Stimulated activated CD8-positive, alpha-beta memory T cell treated with anti-CD3 and anti-CD28 coated beads, Interleukin-7, amount 100 ng/mL, for 48 hours (primary cell): ENCODE data around the gene SEC14L6.
"Not testable (repeated sequence)": the region's sequence is repeated elsewhere in the genome, so short reads cannot be mapped to it uniquely, and the experiment has no call there.

Source experiments
- DNase-seq, 2 donors: peaks; one replicate each; pipeline ENCODE4 v3.0.0-alpha.2; 2020; ENCODE audit warnings: low read depth in 1 of 2; ENCODE audit errors: extremely low read depth in 1 of 2

The SEC14L6 gene

DNA sequence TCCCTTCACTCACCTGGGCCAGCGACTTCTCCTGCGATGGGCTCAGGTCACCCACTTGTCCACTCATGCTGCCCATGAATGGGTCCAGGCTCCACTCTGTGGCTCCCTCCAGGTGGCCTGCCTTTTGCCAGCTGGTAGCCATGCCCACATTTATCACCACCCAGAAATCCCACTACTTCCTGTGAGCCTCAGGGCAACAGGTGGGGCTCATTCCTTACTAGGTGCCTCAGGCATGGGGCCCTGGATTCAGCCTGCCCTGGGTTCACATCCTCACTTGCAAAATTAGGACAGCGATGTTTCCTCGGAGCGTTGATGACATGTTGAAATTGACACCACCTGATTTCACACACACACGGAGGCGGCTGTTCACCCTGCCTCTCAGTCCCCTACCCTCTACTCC is at the start of gene SEC14L6:
Gene SEC14L6, minus strand, starts transcription at position 126 of the 400 bp plus-strand sequence. Its CDS starts 59 bp downstream, at position 67.
- no peak for DNase-seq

DNA sequence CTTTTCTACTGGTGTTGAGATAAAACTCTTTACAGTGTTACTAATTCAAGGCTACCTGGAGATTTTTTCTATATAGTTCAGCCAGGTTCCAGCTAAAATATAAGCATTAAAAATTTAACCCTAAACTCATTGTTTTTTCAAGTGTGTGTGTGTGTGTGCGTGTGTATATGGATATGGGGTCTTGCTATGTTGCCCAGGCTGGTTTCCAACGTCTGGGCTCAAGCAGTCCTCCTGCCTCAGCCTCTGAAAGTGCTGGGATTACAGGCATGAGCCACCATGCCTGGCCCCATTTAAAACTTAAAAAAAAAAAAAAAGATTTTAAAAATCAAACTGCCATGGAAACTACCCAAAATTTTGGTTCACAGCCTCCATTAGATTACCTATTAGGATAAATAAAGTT is 49.7 kb upstream of the SEC14L6 start:
- no peak for DNase-seq

DNA sequence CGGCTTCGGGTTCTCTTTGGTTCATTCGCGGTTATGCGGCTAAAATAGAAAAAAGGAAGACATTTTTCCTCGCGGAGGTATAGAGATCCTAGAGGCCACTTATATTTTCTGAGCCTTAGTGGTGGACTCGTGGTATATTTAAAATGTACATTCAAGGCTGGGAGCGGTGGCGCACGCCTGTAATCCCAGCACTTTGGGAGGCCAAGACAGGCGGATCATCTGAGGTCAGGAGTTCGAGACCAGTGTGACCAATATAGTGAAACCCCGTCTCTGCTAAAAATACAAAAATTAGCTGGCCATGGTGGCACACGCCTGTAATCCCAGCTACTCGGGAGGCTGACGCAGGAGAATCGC is 45.8 kb upstream of the SEC14L6 start:
- DNase-seq = not testable (repeated sequence)

DNA sequence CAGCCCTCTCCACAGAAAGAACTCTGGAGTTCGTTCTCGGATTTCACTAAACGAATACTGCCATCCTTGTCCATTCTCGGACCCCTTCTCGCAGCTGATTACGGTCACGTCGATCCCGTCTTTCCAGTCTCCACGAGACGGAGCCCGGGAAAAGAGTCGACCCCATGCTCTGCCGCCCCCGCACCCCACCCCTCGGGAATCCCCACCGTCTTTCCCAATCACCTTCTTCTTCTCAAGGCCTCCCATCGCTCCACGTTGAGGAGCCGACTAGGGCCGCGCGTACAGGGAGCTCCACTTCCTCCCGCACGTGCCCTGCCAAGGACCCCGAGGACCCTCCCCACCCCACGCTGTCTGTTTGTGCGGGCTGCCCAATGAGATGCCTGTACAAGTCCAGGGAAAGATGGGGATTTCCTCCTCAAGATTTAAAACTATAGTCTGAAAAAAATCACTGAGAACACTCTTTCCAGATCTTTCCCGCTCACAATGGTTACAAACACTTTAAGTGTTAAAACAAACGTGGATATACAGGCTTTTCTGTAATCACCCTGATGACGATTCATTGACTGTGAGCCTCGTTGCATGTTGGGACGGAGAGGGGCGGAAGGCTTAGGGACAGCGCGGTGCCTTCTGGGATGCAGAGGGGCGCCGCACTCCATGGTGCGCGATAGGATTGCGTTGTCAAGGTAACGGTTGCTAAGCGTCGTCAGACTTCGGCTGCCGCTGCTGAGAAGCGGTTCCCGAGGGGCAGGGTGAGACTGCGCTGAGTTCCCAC is 45.2 kb upstream of the SEC14L6 start, which contains the start of gene PES1:
Gene PES1, minus strand, starts transcription at position 323 of the 772 bp plus-strand sequence. Its CDS starts 77 bp downstream, at position 246.
- DNase-seq = peak; percentile 89 to 93

DNA sequence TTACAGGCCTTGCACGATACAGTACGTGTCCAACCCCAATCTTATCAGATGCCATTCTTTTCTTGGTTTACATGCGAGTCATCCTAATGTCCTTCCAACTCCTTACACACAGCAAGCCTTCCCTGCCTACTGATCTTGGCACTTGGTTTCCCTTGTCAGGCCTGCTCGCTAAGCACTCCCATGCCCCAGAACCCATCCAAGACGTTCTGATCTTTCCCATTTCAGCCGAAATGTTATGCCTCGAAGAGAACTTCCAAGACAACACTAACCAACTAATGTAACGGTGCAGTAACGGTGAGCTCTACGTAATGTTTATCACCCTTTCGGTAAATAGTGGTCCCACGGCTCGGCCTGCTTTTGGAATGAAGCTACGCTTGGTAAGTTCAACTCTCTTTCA is 44.6 kb upstream of the SEC14L6 start:
- no peak for DNase-seq

DNA sequence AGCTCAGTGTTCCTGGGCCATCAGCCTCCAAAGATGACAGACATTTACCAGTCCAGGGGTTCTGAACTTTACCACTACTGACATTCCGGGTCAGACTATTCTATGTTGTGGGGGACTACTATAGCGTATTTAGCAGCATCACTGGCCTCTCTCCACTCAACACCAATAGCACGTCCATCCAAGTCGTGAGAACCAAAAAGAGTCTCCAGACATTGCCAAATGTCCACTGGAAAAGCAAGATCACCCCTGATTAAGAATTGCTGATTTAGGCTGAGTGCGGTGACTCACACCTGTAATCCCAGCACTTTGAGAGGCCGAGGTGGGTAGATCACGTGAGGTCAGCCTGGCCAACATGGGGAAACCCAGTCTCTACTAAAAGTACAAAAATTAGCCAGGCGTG is 39.9 kb upstream of the SEC14L6 start:
- DNase-seq = no peak

DNA sequence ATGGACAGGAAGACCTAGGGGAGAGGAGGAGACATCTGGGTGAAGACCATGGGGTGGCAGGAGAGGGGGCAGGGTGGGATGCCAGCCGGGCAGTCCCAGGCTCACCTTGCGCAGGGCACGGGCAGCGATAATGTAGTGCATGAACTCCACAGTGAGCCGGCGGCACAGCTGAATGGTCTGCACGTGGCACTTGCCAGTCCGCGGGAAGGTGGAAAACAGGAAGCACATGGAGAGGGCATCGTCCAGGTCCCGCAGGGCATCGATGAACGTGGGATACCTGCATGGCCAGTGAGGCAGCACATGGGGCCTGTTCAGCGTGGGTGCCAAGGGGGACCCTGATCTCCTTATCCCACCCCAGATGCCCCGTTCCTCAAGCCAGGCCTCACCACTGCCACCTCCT is 37.9 kb upstream of the SEC14L6 start:
- no peak for DNase-seq

DNA sequence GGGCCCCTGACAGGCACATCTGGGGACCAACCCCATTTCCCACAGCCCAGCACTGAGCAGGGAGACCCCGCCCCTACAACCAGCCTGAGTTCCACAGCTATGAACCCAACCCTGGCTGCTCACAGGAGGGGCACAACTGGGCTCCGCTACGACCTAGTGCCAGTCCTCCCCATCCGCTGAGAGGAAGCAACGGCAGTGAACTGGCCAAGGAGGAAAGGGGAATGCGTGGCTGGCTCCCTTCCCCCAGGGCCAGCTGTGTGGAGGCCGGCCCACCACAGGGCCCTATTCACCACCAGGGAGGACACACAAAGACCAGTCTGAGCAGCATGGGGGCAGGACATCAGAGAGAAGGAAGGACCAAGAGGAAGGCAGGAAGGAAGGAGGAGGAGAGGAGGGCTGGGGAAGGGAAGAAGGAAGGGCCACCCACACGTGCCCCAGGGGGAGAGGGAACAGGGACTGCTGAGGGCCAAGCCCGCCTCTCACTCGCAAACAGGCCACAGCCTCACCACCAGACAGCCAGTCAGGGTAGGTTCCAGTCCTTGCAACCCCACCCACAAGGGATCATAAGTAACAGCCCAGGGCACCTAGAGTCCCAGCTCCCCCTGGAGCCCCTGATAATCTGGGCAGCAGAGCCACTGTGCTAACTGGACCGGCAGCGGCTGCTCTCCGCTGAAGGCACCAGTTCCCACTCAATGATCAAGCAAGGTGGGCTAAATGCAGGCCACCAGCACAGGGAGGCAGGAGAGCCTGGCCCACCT is 36.4 kb upstream of the SEC14L6 start:
- DNase-seq = no peak

DNA sequence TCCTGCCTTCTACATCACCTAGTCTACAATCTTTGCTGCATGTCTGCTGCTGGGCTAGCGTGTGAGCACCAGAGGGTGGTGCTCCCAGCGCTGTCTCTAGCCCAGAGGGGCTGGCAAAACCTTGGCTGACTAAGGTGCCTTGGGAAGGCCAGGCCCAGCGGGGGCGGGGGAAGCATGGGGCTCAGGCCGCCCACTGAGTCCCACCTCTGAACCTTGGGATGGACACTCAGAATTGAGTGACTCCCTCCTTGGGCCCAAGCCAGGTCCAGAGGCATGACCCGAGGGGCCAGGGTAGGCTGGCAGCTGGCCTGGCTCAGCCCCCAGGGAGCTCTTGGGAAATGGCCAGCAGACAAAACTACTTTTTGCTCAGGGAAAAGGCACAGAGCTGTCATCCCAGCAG is 35.5 kb upstream of the SEC14L6 start:
- DNase-seq = no peak

DNA sequence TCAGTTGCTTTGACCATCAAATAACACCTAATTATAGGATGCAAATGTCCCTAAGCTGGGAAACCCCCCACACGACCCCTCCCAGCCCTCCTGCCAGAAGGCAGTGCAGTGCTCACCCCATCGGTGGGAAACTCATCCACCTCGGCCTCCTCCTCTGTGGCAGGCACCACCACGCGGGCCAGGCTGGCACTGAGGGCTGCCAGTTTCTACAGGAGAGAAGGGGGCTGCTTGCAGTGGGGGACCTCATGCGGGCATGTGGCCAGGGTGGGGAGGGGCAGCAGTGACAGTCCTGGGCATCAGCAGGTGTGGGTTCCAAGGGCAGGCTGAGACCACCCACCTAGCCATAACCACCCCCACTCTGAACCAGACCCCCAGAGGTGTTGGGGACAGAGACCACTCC is 34.4 kb upstream of the SEC14L6 start:
- DNase-seq = no peak

DNA sequence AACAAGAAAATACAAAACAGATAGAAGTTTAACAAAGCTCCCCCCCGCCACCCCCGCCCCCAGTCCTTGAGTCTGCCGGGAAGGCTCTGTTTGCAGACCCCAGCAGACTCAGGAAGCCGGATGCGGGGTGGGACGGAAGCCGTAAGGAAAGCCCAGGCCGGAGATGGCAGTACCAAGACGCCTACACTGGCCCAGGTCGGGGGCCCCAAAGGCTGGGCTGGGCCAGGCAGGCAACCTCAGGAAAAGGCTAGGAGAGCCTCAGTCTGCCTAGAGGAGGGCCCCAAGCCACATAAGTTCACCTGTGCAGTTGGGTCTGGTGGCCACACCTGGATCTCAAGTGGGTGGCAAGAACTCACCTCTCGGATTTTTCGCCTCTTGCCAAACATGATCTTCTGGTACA is 31.9 kb upstream of the SEC14L6 start:
- no peak for DNase-seq

DNA sequence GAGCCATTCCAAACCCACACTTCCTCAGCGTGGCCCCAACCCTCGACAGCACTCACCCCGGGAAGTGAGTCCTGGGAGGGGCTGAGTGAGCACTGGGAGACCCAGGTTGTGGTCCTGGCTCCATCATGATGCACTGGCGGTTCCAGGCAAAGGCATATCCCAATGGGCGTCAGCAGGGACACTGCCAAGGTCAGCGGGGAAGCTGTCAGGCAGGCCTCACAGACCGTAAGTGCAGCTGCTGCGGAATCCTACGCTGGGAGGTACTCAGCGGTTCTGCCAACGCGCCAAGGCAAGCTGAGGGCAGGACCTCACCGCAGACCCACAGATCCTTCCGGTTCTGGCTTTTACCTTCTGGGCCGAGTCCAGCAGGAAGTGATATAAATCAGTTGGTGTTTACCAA is 29.3 kb upstream of the SEC14L6 start:
- no peak for DNase-seq

DNA sequence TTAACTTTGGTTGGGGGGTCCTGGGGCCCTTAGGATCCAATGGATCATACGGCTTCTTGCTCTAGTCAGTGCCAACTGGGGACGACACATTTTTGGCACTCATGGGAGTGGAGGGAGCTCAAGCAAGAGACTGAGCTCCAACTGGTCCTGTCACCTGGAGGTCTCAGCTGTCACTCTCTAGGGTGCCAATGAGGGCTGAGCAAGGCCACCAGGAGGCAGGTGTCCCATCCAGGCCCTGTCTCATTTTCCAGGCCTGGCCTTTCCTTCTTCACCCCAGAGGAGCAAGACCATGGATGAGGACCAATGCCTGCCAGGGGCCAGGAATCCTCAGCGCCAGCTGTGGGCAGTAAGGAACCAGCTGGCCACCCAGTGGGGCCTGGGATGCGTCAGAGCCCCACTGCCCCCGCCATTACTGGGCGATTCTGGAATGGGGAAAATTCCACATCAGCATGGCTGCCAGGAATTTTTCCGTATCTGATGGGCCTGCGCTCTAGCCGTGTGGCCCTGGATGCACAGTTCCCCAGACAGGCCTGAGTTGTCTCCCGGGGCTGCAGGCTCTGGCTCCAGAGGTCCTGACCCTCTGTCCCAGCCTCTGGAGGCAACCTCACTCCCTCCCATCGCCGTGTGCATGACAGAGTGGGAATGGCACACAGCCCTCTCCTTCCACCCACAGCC is 28.6 kb upstream of the SEC14L6 start:
- no peak for DNase-seq

DNA sequence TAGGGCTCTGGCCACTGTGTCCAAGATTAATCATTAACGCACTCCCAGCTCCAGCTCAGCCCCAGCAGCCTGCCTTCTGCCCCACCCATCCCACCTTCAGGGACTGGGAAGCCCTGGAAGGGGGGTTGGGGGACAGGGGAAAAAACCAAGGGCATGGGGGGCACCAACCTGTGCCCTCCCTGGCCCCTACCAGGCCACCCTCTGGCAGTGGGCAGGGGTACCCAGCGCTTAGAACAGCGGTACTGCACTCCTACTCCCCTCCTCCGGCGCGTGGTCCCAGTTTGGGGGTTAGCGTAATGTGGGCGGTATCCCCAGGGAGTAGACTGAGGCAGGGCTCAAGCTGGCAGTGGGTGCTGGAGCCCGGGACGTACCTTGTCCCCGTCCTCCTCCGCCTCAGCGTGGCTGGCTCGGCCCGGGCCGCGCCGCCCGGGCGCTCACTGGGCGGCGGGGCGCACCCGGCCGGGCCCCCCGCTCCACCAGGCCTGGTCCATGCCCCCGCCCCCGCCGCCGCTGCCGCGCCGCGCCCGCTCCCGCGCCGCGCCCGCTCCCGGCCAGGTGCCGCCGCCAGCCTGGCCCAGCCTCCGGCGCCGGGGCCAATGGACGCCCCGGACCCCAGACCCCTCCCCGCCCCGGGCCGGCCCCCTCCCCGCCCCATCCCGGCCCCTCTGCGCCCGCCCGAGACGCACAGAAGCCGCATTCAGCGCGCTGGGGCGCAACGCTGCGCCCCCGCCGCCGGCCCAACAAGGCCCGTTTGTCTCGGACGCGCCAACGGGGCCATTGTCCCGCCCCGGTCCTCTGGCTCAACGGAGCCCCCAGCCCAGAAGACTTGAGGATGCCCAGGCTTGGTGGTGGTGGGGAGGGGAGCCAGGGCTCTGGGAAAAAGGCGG is 27.8 kb upstream of the SEC14L6 start, which contains the start of gene GAL3ST1:
Gene GAL3ST1, minus strand, starts transcription at position 571 of the 887 bp plus-strand sequence. CDS start 17,273 bp downstream, outside the sequence.
- DNase-seq = no peak

DNA sequence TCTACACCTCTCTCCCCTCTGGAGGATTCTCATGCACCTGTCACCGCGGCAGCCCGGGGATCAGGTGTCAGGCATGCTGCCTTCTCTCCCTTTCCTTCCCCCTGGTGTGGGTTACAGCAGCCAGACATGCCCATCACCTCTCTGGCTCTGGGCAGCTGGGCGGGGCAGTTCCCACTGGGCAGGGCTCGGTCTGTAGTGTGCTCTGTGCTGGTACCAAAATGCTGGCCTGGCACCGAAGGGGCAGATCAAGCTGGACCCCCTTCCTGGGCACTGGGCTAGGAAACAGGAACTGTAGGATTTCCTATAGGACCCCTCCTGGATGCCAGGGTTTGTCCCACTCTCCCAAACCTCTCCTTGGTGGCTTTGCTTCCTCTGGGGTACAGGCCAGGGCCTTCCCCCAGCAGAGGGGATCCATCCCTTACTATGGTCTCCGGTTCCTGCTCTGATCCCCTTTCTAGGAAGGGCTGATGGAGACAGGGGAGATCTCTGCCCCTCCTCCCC is 27.1 kb upstream of the SEC14L6 start:
- no peak for DNase-seq

DNA sequence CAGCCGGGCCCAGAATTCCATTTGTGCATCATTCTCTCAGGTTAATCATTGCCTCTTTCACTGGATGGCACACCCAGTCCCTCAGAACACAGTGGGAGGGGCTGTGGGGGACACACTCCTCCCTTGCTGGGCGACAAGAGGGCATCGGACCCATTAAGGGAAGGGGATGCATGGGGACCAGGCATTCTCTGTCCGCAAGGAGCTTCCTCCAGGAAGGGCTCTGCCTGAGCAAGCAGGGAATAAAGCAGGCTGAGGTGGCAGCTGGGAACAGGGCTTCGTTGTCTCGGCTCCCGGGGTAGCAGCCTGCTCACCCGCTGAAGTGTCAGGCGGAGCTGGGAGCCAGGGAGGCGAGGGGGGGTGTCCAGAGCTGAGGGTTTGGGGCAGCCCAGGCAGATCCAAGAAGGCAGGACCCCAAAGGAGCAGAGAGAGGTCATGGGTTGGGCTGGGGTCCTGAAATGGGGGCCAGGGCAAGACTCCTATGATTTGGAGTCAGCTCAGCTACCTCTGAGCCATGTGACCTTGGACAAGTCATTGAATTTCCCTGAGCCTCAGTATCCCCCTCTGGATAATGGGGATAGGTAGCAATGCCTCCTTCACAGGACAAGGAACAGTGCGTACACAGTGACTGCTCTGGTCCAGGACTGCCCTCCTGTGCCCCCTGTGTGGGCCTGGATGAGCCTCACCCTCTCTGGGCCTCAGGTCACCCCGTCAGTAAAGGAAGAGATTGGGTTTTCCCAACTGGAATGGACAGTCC is 26.5 kb upstream of the SEC14L6 start:
- DNase-seq = no peak

DNA sequence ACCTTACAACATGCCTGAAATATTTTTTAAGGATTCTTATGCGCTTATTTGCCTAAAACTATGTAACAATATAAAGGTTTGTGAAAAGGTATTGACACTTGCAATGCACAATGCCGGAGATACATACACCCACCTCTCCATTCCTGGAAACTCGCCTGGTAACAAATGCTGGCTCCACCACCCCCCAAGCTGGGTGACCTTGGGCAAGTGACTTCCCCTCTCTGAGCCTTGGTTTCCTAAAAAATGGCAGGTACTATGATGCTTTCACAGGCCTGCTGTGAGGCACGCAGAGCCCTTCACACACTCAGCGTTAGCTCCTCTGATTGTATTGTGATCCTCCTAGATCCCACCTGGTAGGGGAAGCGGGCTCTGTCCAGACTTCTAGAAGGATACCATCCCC is 25.7 kb upstream of the SEC14L6 start:
- DNase-seq = no peak

DNA sequence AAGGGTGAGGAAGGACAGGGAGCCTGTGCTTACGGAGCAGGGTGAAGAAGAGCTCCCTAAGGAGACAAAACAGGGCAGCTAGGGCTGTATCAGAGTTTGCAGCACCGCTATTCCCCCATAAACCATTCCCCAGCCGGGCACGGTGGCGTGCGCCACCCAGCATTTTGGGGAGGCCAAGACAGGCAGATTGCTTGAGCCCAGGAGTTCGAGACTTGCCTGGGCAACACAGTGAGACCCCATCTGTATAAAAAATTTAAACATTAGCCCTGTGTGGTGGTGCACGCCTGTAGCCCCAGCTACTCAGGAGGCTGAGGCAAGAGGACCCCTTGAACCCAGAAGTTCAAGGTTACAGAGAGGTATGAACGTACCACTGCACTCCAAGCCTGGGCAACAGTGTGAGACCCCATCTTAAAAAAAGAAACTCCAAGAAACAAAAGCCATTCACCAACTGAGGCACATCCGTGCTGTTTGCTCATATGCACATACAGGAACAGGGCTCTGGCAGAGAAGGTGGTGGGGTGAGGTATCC is 23.2 kb upstream of the SEC14L6 start:
- DNase-seq = no peak

DNA sequence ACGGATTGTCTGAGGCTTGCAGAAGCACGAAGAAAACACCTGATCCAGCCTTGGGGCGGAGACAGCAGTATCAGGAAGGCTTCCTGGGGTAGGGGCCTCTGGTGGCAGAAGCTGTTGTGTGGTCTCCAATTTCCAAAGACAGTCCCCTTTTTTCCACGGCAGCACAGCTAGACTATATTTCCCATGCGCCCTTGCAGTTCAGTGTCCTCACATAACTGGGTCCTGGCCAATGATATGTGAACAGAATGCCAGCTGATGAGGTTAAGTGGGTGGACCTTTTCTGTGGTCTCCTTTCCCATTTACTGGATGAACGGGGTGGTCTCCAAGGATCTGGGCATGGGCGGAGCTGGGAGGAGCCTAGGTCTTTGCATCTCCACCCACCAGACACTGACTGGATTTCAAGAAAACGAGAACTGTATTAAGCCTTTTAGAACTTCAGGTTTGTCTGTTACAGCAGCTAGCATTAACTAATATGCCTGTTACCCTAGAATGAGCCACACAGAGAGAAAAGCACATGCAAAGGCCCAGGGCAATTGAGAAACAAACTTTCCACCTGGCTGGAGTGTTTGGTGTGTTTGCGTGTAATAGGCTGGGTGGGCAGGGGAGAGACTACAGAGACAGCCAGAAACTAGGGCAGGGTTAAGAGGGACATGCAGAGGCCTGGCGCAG is 21.7 kb upstream of the SEC14L6 start:
- no peak for DNase-seq
